ENCODE measurements around the gene ENOX1.

Gene ENOX1

GRCh38 chr13:43251961-43252360 is 534.8 kb downstream of the ENOX1 start:
- DNase-seq (ENCODE audit: low spot score) = no peak

- DNase-seq (ENCODE audit: low spot score) = no peak
These were observed 540.4 kb downstream of the ENOX1 start for GRCh38 chr13:43246382-43246781.

GRCh38 chr13:43245374-43245964 is 541.3 kb downstream of the ENOX1 start:
- peak; percentile 7 for DNase-seq (ENCODE audit: low spot score)

GRCh38 chr13:43244481-43244880 is 542.3 kb downstream of the ENOX1 start:
- no peak for DNase-seq (ENCODE audit: low spot score)

GRCh38 chr13:43243711-43244110 is 543.1 kb downstream of the ENOX1 start:
- DNase-seq (ENCODE audit: low spot score) = no peak

- no peak for DNase-seq (ENCODE audit: low spot score)
These were observed 544.7 kb downstream of the ENOX1 start for GRCh38 chr13:43242040-43242439.

GRCh38 chr13:43240278-43240677 is 546.5 kb downstream of the ENOX1 start:
- DNase-seq (ENCODE audit: low spot score) = no peak

- DNase-seq (ENCODE audit: low spot score) = no peak
These were observed 547.4 kb downstream of the ENOX1 start for GRCh38 chr13:43239275-43239840.

- no peak for DNase-seq (ENCODE audit: low spot score)
These were observed 548.3 kb downstream of the ENOX1 start for GRCh38 chr13:43238341-43239083.

- DNase-seq (ENCODE audit: low spot score) = no peak
These were observed 549.2 kb downstream of the ENOX1 start for GRCh38 chr13:43237616-43238015.

GRCh38 chr13:43235028-43235427 is 551.7 kb downstream of the ENOX1 start:
- DNase-seq (ENCODE audit: low spot score) = no peak

- DNase-seq (ENCODE audit: low spot score) = no peak
These were observed 553.9 kb downstream of the ENOX1 start for GRCh38 chr13:43232873-43233265.

- no peak for DNase-seq (ENCODE audit: low spot score)
These were observed 554.5 kb downstream of the ENOX1 start for GRCh38 chr13:43232144-43232872.

- no peak for DNase-seq (ENCODE audit: low spot score)
These were observed 555.8 kb downstream of the ENOX1 start for GRCh38 chr13:43230989-43231388.

- DNase-seq (ENCODE audit: low spot score) = no peak
These were observed 557.3 kb downstream of the ENOX1 start for GRCh38 chr13:43229506-43229905.

- no peak for DNase-seq (ENCODE audit: low spot score)
These were observed 559.1 kb downstream of the ENOX1 start for GRCh38 chr13:43227721-43228120.

- DNase-seq (ENCODE audit: low spot score) = no peak
These were observed 563.6 kb downstream of the ENOX1 start for GRCh38 chr13:43223216-43223615.

GRCh38 chr13:43222086-43222485 is 564.7 kb downstream of the ENOX1 start:
- no peak for DNase-seq (ENCODE audit: low spot score)

GRCh38 chr13:43221611-43222010 is 565.2 kb downstream of the ENOX1 start:
- DNase-seq (ENCODE audit: low spot score) = no peak

GRCh38 chr13:43220873-43221595 is 565.7 kb downstream of the ENOX1 start:
- DNase-seq (ENCODE audit: low spot score) = no peak

- DNase-seq (ENCODE audit: low spot score) = no peak
These were observed 572.6 kb downstream of the ENOX1 start for GRCh38 chr13:43214124-43214523.

GRCh38 chr13:43206838-43207237 is 579.9 kb downstream of the ENOX1 start:
- no peak for DNase-seq (ENCODE audit: low spot score)
